ENCODE measurements around the gene CATSPERE.

- TF ChIP-seq, protein P1, sequence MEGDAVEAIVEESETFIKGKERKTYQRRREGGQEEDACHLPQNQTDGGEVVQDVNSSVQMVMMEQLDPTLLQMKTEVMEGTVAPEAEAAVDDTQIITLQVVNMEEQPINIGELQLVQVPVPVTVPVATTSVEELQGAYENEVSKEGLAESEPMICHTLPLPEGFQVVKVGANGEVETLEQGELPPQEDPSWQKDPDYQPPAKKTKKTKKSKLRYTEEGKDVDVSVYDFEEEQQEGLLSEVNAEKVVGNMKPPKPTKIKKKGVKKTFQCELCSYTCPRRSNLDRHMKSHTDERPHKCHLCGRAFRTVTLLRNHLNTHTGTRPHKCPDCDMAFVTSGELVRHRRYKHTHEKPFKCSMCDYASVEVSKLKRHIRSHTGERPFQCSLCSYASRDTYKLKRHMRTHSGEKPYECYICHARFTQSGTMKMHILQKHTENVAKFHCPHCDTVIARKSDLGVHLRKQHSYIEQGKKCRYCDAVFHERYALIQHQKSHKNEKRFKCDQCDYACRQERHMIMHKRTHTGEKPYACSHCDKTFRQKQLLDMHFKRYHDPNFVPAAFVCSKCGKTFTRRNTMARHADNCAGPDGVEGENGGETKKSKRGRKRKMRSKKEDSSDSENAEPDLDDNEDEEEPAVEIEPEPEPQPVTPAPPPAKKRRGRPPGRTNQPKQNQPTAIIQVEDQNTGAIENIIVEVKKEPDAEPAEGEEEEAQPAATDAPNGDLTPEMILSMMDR (IDR thresholded peaks at IDR 0.05; ENCODE audit: low read depth, low read length): no peak
- TF ChIP-seq MAX (IDR thresholded peaks at IDR 0.05; ENCODE audit: low read depth, low read length): no peak
Observed at GRCh38 chr1:244657421-244657820, 196.3 kb downstream of the CATSPERE start.
